A673 (cell line): Measurements from ENCODE around the gene CHGA. TPM values are rescaled to one million over a fixed set of nuclear protein-coding genes. Genes with fewer than 3 reads are reported as not detected.
A peak's percentile ranks its signal among the peaks of the same experiment; 100 is the strongest.

Experiments used
- BruUV-seq: library from RNA; stranded (reverse); fragments of 400-500 nt; replicated peaks from 2 replicates; lab custom pipeline; 2021; lab: Mats Ljungman, UMichigan
- CTCF ChIA-PET: fragments of 300-600 bp; sonication (Branson Sonifier 250); formaldehyde crosslinking; loops from one replicate; lab custom pipeline; 2022; ENCODE audit warnings: antibody characterized with exemption; lab: Charles Lee
- POLR2A ChIA-PET: fragments of 300-600 bp; sonication (Branson Sonifier 250); formaldehyde crosslinking; loops from one replicate; lab custom pipeline; 2022; ENCODE audit warnings: antibody characterized with exemption; ENCODE audit not compliant: low non-redundant PET; lab: Charles Lee
- DNase-seq: peaks from one replicate; pipeline ENCODE4 v3.0.0-alpha.2; 2015; ENCODE audit warnings: low spot score
- H3K27ac ChIP-seq: fragments of 200-600 bp; sonication (generic); 2 replicates; pipeline ENCODE4 v1.5.1; 2016; ENCODE audit warnings: mixed run types, low read depth, mild to moderate bottlenecking, mixed read lengths, antibody characterized with exemption, low read length; ENCODE audit not compliant: poor library complexity, severe bottlenecking
- H3K27me3 ChIP-seq: fragments of 200-600 bp; sonication (generic); replicated peaks from 2 replicates; pipeline ENCODE4 v1.6.1; 2017; ENCODE audit warnings: mixed run types, low read depth, mild to moderate bottlenecking, mixed read lengths, antibody characterized with exemption, low read length; ENCODE audit not compliant: insufficient read depth, poor library complexity
- H3K36me3 ChIP-seq: fragments of 200-600 bp; sonication (generic); 2 replicates; pipeline ENCODE4 v1.6.1; 2016; ENCODE audit warnings: mixed run types, mild to moderate bottlenecking, mixed read lengths, antibody characterized with exemption, low read length; ENCODE audit not compliant: insufficient read depth, poor library complexity, severe bottlenecking
- H3K4me1 ChIP-seq: fragments of 200-600 bp; sonication (generic); 2 replicates; pipeline ENCODE4 v1.6.1; 2017; ENCODE audit warnings: mixed run types, mild to moderate bottlenecking, mixed read lengths, antibody characterized with exemption, low read length; ENCODE audit not compliant: insufficient read depth, poor library complexity, severe bottlenecking
- H3K4me3 ChIP-seq: fragments of 200-600 bp; sonication (generic); 2 replicates; pipeline ENCODE4 v1.5.1; 2016; ENCODE audit warnings: low read depth, mixed run types, mild to moderate bottlenecking, mixed read lengths, low read length; ENCODE audit not compliant: poor library complexity, severe bottlenecking
- H3K9me3 ChIP-seq: fragments of 200-600 bp; sonication (generic); 2 replicates; pipeline ENCODE4 v1.6.1; 2016; ENCODE audit warnings: mixed run types, low read depth, mild to moderate bottlenecking, mixed read lengths, antibody characterized with exemption, low read length; ENCODE audit not compliant: poor library complexity, severe bottlenecking
- CTCF ChIP-seq: fragments of 300-800, 200-600 bp; sonication (generic); conservative IDR thresholded peaks from 2 replicates; pipeline ENCODE4 v1.5.1; 2017; ENCODE audit warnings: low read depth, mild to moderate bottlenecking, antibody characterized with exemption, low read length, moderate library complexity, mixed read lengths
- EZH2 ChIP-seq: fragments of 200-600 bp; sonication (generic); IDR thresholded peaks from 2 replicates; pipeline ENCODE4 v1.6.1; 2017; ENCODE audit warnings: borderline replicate concordance, low read depth, mild to moderate bottlenecking, mixed read lengths, antibody characterized with exemption, low read length; ENCODE audit not compliant: poor library complexity, severe bottlenecking
- intact Hi-C: fragments of 100-400 bp; cut with micrococcal nuclease; formaldehyde crosslinking; loops from one replicate; pipeline ENCODE4 v1.10.0; 2022; ENCODE audit not compliant: unreplicated experiment
- total RNA-seq: library from RNA; stranded (reverse); gene quantifications from 2 replicates; pipeline ENCODE4 v1.2.3, GENCODE V29; 2021

Gene CHGA
- total RNA-seq, 1 experiment from 2014 or later, result 14.8 TPM

GRCh38 chr14:92971601-92972180 is 48.7 kb downstream of the CHGA start:
- no peaks in the 10 kb centered on the region for H3K4me1 ChIP-seq
- no TSS peak for BruUV-seq
- TF ChIP-seq EZH2, result no peak
- TF ChIP-seq CTCF, result no peak
- H3K27me3 ChIP-seq, result no peaks in the 10 kb centered on the region
- no peaks in the 10 kb centered on the region for H3K9me3 ChIP-seq
- H3K4me3 ChIP-seq, result no peak overlapping the region
- intact Hi-C loops, result no loop called here
- no peak for DNase-seq
- CTCF ChIA-PET, result no interaction called here
- POLR2A ChIA-PET, result no interaction called here
- no peaks in the 10 kb centered on the region for H3K36me3 ChIP-seq
- no peak overlapping the region for H3K27ac ChIP-seq

- CTCF ChIA-PET, result no interaction called here
- intact Hi-C loops, result no loop called here
- no TSS peak for BruUV-seq
- no peak overlapping the region for H3K4me3 ChIP-seq
- H3K27ac ChIP-seq, result no peak overlapping the region
- DNase-seq, result peak; percentile 11
- H3K27me3 ChIP-seq, result no peaks in the 10 kb centered on the region
- no peaks in the 10 kb centered on the region for H3K9me3 ChIP-seq
- POLR2A ChIA-PET, result no interaction called here
- H3K36me3 ChIP-seq, result no peaks in the 10 kb centered on the region
- H3K4me1 ChIP-seq, result no peaks in the 10 kb centered on the region
- peak; percentile 56 for TF ChIP-seq CTCF
- no peak for TF ChIP-seq EZH2
These were observed 50.4 kb downstream of the CHGA start for GRCh38 chr14:92973261-92973797.

- intact Hi-C loops, result no loop called here
- DNase-seq, result no peak
- Histone ChIP-seq H3K9me3 (peaks cover 4% of the 10 kb centered on the region), H3K36me3 (no peaks in the 10 kb centered on the region), H3K27ac (no peak overlapping the region), H3K4me3 (no peak overlapping the region), H3K27me3 (no peaks in the 10 kb centered on the region), H3K4me1 (no peaks in the 10 kb centered on the region)
- CTCF ChIA-PET, result no interaction called here
- no TSS peak for BruUV-seq
- POLR2A ChIA-PET, result no interaction called here
- TF ChIP-seq EZH2 (no peak), CTCF (no peak)
These were observed 50.9 kb downstream of the CHGA start for GRCh38 chr14:92973798-92974372.
